Suprapubic skin (tissue), 4 donors: ENCODE data around the gene RFX6.

ENCODE experiments used
- CTCF ChIP-seq, 2 donors: fragments of 200-600 bp in 1 of 2; fragments of 450-650 bp in 1 of 2; sonication (generic) in 1 of 2; IDR thresholded peaks; one replicate each; pipeline ENCODE4 v1.5.1; 2016 to 2019; ENCODE audit warnings: antibody characterized with exemption in 2 of 2, mild to moderate bottlenecking in 1 of 2, moderate library complexity in 1 of 2
- EP300 ChIP-seq: sonication (generic); formaldehyde crosslinking; IDR thresholded peaks from one replicate; pipeline ENCODE4 v1.6.1; 2017; ENCODE audit warnings: antibody characterized with exemption
- POLR2A ChIP-seq, 2 donors: fragments of 450-650 bp; IDR thresholded peaks; one replicate each; pipeline ENCODE4 v1.6.1; 2017; ENCODE audit warnings: antibody characterized with exemption in 2 of 2, mild to moderate bottlenecking in 2 of 2, moderate library complexity in 2 of 2
- POLR2AphosphoS5 ChIP-seq, 3 donors: sonication (generic); formaldehyde crosslinking; IDR thresholded peaks; one replicate each; pipeline ENCODE4 v1.6.1; 2017; ENCODE audit warnings: antibody characterized with exemption in 3 of 3

GRCh38 chr6:116925088-116925794, 48.2 kb downstream of the RFX6 start:
- TF ChIP-seq CTCF (IDR thresholded peaks at IDR 0.05) (no peak), POLR2A (IDR thresholded peaks at IDR 0.05) (no peak), EP300 (no peak), POLR2AphosphoS5 (IDR thresholded peaks at IDR 0.05) (no peak)
